Breast epithelium (tissue), 4 donors: ENCODE measurements around the gene NCAPG2. TPM values are rescaled to one million over a fixed set of nuclear protein-coding genes. Genes with fewer than 3 reads are reported as not detected.

Experiments
- DNase-seq, 2 donors: peaks; one replicate each; pipeline ENCODE4 v3.0.0-alpha.2; 2019; ENCODE audit warnings: low spot score in 2 of 2
- H3K27ac ChIP-seq, 2 donors: fragments of 200-600 bp; sonication (generic) in 1 of 2; one replicate each; pipeline ENCODE4 v1.5.1; 2016 to 2019; ENCODE audit warnings: mild to moderate bottlenecking in 1 of 2
- H3K27me3 ChIP-seq, 2 donors: fragments of 200-600 bp; sonication (generic) in 1 of 2; one replicate each; pipeline versions ENCODE4 v1.5.1 to v1.6.0; 2017 to 2019; ENCODE audit warnings: control low read depth in 1 of 2, mild to moderate bottlenecking in 1 of 2
- H3K36me3 ChIP-seq: fragments of 200-600 bp; one replicate; pipeline ENCODE4 v1.5.1; 2019
- H3K4me1 ChIP-seq, 2 donors: fragments of 200-600 bp; sonication (generic); one replicate each; pipeline ENCODE4 v1.5.1; 2016 to 2019; ENCODE audit warnings: control low read depth in 1 of 2
- H3K4me3 ChIP-seq, 3 donors: fragments of 200-600 bp; sonication (generic); 1 replicate in 2 of 3; 2 replicates in 1 of 3; pipeline ENCODE4 v1.5.1; 2016 to 2019; ENCODE audit warnings: mild to moderate bottlenecking in 3 of 3, moderate library complexity in 2 of 3
- H3K9me3 ChIP-seq, 2 donors: fragments of 200-600 bp; sonication (generic) in 1 of 2; one replicate each; pipeline ENCODE4 v1.5.1; 2016 to 2019; ENCODE audit warnings: control low read depth in 1 of 2
- POLR2A ChIP-seq: fragments of 450-650 bp; IDR thresholded peaks from one replicate; pipeline ENCODE4 v1.6.1; 2016; ENCODE audit warnings: antibody characterized with exemption, mild to moderate bottlenecking, moderate library complexity
- POLR2AphosphoS5 ChIP-seq, 3 donors: sonication (generic); formaldehyde crosslinking; IDR thresholded peaks; one replicate each; pipeline ENCODE4 v1.6.1; 2017; ENCODE audit warnings: antibody characterized with exemption in 3 of 3
- intact Hi-C: fragments of 100-400 bp; cut with DNase I; formaldehyde crosslinking; loops from one replicate; pipeline ENCODE4 v1.15.1; 2023; ENCODE audit warnings: low total_unique reads
- total RNA-seq, 3 donors: library from RNA; depleted of rRNA; stranded (reverse); fragments of >200 nt; gene quantifications; one replicate each; pipeline ENCODE4 v1.1.0, GENCODE V29; 2016
- TF ChIP-seq, protein P1 (sequence below), 3 donors: fragments of 450-650 bp; IDR thresholded peaks; one replicate each; pipeline ENCODE4 v1.5.1; 2016 to 2017; ENCODE audit warnings: antibody characterized with exemption in 3 of 3, mild to moderate bottlenecking in 3 of 3, moderate library complexity in 3 of 3

Gene NCAPG2
- total RNA-seq, 3 donors from 2014 or later = 9.8 to 12.5 (median 10.4) TPM

DNA sequence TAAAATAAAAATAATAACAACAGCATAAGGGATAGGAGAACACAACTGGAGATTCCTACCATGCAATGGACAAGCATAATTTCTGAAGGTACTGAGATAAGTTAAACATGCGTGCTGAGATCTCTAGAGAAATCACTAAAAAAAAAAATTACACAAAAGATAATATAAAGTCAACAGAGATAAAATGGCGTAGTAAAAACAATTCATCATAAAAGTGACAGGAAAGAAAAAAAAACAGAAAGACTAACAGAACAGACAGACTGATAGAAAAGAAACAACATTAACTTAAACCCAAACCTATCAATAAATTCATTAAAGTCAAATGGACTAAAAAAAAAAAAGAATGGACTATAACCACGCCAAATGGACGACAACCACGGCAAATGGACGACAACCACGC lies 56.4 kb downstream of the NCAPG2 start:
- Histone ChIP-seq H3K4me3 (no peak overlapping the region), H3K27me3 (no peaks in the 10 kb centered on the region), H3K4me1 (no peaks in the 10 kb centered on the region), H3K9me3 (no peaks in the 10 kb centered on the region), H3K36me3 (no peaks in the 10 kb centered on the region), H3K27ac (no peak overlapping the region)
- no peak for DNase-seq
- TF ChIP-seq POLR2A (no peak), POLR2AphosphoS5 (IDR thresholded peaks at IDR 0.05) (no peak)
- TF ChIP-seq, protein P1, sequence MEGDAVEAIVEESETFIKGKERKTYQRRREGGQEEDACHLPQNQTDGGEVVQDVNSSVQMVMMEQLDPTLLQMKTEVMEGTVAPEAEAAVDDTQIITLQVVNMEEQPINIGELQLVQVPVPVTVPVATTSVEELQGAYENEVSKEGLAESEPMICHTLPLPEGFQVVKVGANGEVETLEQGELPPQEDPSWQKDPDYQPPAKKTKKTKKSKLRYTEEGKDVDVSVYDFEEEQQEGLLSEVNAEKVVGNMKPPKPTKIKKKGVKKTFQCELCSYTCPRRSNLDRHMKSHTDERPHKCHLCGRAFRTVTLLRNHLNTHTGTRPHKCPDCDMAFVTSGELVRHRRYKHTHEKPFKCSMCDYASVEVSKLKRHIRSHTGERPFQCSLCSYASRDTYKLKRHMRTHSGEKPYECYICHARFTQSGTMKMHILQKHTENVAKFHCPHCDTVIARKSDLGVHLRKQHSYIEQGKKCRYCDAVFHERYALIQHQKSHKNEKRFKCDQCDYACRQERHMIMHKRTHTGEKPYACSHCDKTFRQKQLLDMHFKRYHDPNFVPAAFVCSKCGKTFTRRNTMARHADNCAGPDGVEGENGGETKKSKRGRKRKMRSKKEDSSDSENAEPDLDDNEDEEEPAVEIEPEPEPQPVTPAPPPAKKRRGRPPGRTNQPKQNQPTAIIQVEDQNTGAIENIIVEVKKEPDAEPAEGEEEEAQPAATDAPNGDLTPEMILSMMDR (IDR thresholded peaks at IDR 0.05) = no peak
- intact Hi-C loops = no loop called here

- no peaks in the 10 kb centered on the region for H3K27me3 ChIP-seq
- H3K9me3 ChIP-seq = no peaks in the 10 kb centered on the region
- TF ChIP-seq POLR2AphosphoS5 (IDR thresholded peaks at IDR 0.05) (no peak), POLR2A (no peak)
- TF ChIP-seq, protein P1 (IDR thresholded peaks at IDR 0.05) = no peak
- no peaks in the 10 kb centered on the region for H3K4me1 ChIP-seq
- DNase-seq = no peak
- no peak overlapping the region for H3K4me3 ChIP-seq
- H3K27ac ChIP-seq = no peak overlapping the region
- no peaks in the 10 kb centered on the region for H3K36me3 ChIP-seq
- intact Hi-C loops = no loop called here
These were observed 57.2 kb downstream of the NCAPG2 start for GRCh38 chr7:158647475-158647792.

DNA sequence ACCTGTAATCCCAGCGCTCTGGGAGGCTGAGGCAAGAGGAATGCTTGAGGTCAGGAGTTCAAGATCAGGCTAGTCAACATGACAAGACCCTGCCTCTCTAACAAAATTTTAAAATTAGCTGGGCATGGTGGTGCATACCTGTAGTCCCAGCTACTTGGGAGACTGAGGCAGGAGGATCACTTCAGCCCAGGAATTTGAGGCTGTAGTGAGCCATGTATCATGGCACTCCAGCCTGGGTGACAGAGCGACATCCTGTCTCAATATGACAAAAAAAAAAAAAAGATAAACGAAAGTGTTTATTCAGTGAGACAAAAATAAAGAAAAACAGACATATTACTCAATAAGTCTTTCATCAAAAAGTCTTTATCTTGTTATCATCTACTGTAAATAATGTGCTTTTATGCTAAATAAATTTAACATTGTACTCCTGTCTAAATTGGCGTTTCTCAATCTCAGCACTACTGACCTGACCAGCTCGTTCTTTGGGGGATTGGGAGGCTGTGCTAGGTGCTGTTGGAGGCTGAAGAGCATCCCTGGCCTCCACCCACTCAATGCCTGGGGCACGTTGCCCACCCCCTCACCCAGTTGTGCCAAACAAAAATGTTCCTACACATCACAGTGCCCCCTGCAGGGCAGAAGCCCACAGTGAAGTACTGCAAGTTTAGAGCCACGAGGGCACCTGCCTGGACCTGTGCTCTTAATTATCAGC lies 57.7 kb downstream of the NCAPG2 start:
- TF ChIP-seq, protein P1 (IDR thresholded peaks at IDR 0.05) = no peak
- TF ChIP-seq POLR2A (no peak), POLR2AphosphoS5 (IDR thresholded peaks at IDR 0.05) (no peak)
- no peaks in the 10 kb centered on the region for H3K36me3 ChIP-seq
- intact Hi-C loops = no loop called here

DNA sequence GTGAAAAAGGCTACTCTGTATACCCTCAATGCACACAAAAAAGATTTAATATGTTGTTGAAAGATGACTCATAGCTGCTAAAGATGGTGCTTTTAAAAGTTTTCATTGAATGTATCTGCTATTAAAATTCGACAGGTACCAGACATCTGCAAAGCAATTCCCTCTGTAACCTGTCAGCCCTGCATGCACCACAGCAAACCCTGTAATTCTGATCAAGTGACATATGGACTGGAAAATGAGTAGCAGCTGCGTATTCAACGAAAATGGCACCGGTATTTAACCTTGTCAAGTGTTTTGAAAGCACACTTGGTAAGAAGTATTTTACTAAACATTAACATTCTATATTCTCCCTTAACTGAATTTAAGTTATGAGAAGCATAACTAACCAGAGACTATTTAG lies 58.8 kb downstream of the NCAPG2 start:
- no peak overlapping the region for H3K27ac ChIP-seq
- H3K4me3 ChIP-seq = no peak overlapping the region
- TF ChIP-seq POLR2A (no peak), POLR2AphosphoS5 (IDR thresholded peaks at IDR 0.05) (no peak)
- TF ChIP-seq, protein P1 (IDR thresholded peaks at IDR 0.05) = no peak
- H3K36me3 ChIP-seq = no peaks in the 10 kb centered on the region
- DNase-seq = no peak
- H3K4me1 ChIP-seq = no peaks in the 10 kb centered on the region
- H3K9me3 ChIP-seq = no peaks in the 10 kb centered on the region
- no peaks in the 10 kb centered on the region for H3K27me3 ChIP-seq
- intact Hi-C loops = no loop called here

More for the DNA sequence above, 57.7 kb downstream of the NCAPG2 start:
- Histone ChIP-seq H3K4me3 (no peak overlapping the region), H3K4me1 (no peaks in the 10 kb centered on the region), H3K27ac (no peak overlapping the region), H3K9me3 (no peaks in the 10 kb centered on the region), H3K27me3 (no peaks in the 10 kb centered on the region)
- no peak for DNase-seq

DNA sequence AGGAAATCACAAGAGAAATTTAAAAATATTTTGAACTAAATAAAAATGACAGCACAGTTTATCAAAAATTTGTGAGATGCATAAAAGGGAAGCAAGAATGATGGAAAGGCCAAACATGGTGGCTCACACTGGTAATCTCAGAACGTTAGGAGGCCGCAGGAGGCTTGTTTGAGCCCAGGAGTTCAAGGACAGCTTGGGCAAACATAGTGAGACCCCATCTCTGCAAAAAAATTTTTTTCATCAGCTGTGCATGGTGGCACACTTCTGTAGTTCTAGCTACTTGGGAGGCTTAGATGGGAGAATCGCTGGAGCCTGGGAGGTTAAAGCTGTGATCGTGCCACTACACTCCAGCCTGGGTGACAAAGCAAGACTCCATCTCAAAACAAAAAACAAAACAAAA lies 62.5 kb downstream of the NCAPG2 start:
- Histone ChIP-seq H3K9me3 (no peaks in the 10 kb centered on the region), H3K4me1 (no peaks in the 10 kb centered on the region), H3K27ac (no peak overlapping the region), H3K36me3 (no peaks in the 10 kb centered on the region), H3K4me3 (no peak overlapping the region), H3K27me3 (no peaks in the 10 kb centered on the region)
- TF ChIP-seq POLR2AphosphoS5 (IDR thresholded peaks at IDR 0.05) = no peak
- TF ChIP-seq POLR2A = no peak
- DNase-seq = no peak
- intact Hi-C loops = no loop called here
